ENCODE results near the gene TOX2. TPM values are rescaled to one million over a fixed set of nuclear protein-coding genes. Genes with fewer than 3 reads are reported as not detected.

The TOX2 gene
- total and polyA plus RNA-seq, 2 of the 8 experiments (the other 6 are each of a cell fraction or from before 2014, with no cell fraction given): 1.8 to 3.4 TPM

DNA sequence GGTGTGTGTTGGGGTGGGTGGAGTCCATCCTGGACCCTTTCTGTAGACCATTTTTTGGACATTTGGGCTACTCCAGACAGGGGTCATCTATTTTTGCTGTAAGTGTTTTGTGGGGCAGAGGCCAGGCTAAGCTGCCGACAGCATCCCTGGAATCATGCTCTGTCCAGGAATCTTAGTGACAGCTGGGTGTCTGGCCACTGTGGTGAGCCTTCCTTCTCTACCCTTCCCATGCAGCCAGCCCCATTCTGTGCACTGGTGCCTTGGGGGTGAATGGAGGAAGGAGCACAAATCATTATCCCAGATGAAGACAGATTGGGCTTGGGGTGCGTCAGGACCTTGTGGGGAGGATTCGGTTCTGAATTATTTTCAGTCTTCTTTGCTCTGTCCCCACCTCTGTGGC, 20.2 kb downstream of the TOX2 start:
- WGBS, 2 experiments (ENCODE audit: extremely low coverage in 1 of 2, insufficient coverage in 1 of 2, insufficient read length in 1 of 2, insufficient replicate concordance in 2 of 2, low coverage in 1 of 2, low lambda C conversion rate in 2 of 2, missing lambda C conversion rate in 1 of 2): 91% methylated on average over 3 of the region's 3 CpGs; no CpG with 5 or more reads in 1 of the 2 experiments
- H3K18ac ChIP-seq (ENCODE audit: extremely low read depth, low read length): no peak overlapping the region
- H4K20me1 ChIP-seq (replicated peaks in 1 of 2; ENCODE audit: control insufficient read depth in 1 of 2, insufficient read depth in 2 of 2, low read length in 2 of 2): no peaks in the 10 kb centered on the region
- no peaks in the 10 kb centered on the region for H3K27me3 ChIP-seq (replicated peaks in 1 of 4; ENCODE audit: control insufficient read depth in 3 of 4, extremely low read depth in 1 of 4, insufficient read depth in 3 of 4, low read length in 3 of 4)
- TF ChIP-seq SUZ12 (IDR thresholded peaks at IDR 0.05; ENCODE audit: low read length): no peak
- no peak for TF ChIP-seq CTBP2 (IDR thresholded peaks at IDR 0.05; ENCODE audit: borderline replicate concordance, insufficient read depth, insufficient read length, low read length)
- no peak for TF ChIP-seq RAD21 (IDR thresholded peaks at IDR 0.05 in 1 of 2, conservative IDR thresholded peaks at IDR 0.05 in 1 of 2; ENCODE audit: low read depth in 2 of 2, low read length in 2 of 2)
- TF ChIP-seq CHD2 (IDR thresholded peaks at IDR 0.05; ENCODE audit: low read length): no peak
- no peak for TF ChIP-seq RNF2 (IDR thresholded peaks at IDR 0.05; ENCODE audit: borderline replicate concordance, low read depth, low read length, missing control alignments, poor library complexity, severe bottlenecking)
- TF ChIP-seq EGR1 (IDR thresholded peaks at IDR 0.05; ENCODE audit: borderline replicate concordance, low read depth, low read length): no peak
- TF ChIP-seq YY1 (IDR thresholded peaks at IDR 0.05; ENCODE audit: low read depth, low read length): no peak
- no peak for TF ChIP-seq BACH1 (IDR thresholded peaks at IDR 0.05; ENCODE audit: low read length)
- TF ChIP-seq GABPA (IDR thresholded peaks at IDR 0.05; ENCODE audit: borderline replicate concordance, insufficient read depth, low read length): no peak
- TF ChIP-seq ZNF274 (IDR thresholded peaks at IDR 0.05; ENCODE audit: borderline replicate concordance, extremely low read depth, low read length): no peak
- no peak for TF ChIP-seq RBBP5 (IDR thresholded peaks at IDR 0.05; ENCODE audit: borderline replicate concordance, low read depth, low read length)
- no peak for TF ChIP-seq TAF1 (IDR thresholded peaks at IDR 0.05; ENCODE audit: low read depth, low read length)
- no peak for TF ChIP-seq BCL11A (IDR thresholded peaks at IDR 0.05; ENCODE audit: low read depth in 2 of 2, low read length in 2 of 2)
- no peak overlapping the region for H2BK5ac ChIP-seq (ENCODE audit: low read depth, low read length)
- no peak overlapping the region for H3K23ac ChIP-seq (ENCODE audit: insufficient read length)
- H3K27ac ChIP-seq (ENCODE audit: low read depth, low read length): no peak overlapping the region
- H3K79me2 ChIP-seq (ENCODE audit: control insufficient read depth in 1 of 2, insufficient read depth in 2 of 2, low read length in 2 of 2): no peaks in the 10 kb centered on the region
- no peaks in the 10 kb centered on the region for H3K79me1 ChIP-seq (ENCODE audit: low read depth, low read length)
- H2BK15ac ChIP-seq (ENCODE audit: low read length): no peak overlapping the region
- H2AFZ ChIP-seq (ENCODE audit: low read length): no peak overlapping the region
- DNase-seq (ENCODE audit: low read depth in 1 of 2, low spot score in 2 of 2): no peak
- no peak overlapping the region for H3K4me2 ChIP-seq (ENCODE audit: insufficient read depth in 1 of 2, low read depth in 2 of 2, low read length in 2 of 2)
- no peak overlapping the region for H2AK5ac ChIP-seq (ENCODE audit: low read depth, low read length)
- no peak overlapping the region for H3K14ac ChIP-seq (ENCODE audit: insufficient read length)
- H3K4ac ChIP-seq (replicated peaks; ENCODE audit: insufficient read length, low read depth, low read length): no peak overlapping the region
- no peak overlapping the region for H2BK20ac ChIP-seq (ENCODE audit: low read length)
- no peaks in the 10 kb centered on the region for H3K9me3 ChIP-seq (ENCODE audit: insufficient read depth in 2 of 2, low read depth in 1 of 2, low read length in 1 of 2)
- H2BK12ac ChIP-seq (ENCODE audit: low read depth, low read length): no peak overlapping the region
- no peaks in the 10 kb centered on the region for H3K36me3 ChIP-seq (ENCODE audit: control insufficient read depth in 2 of 4, insufficient read depth in 4 of 4, low read length in 3 of 4)
- H3K23me2 ChIP-seq (ENCODE audit: low read depth, low read length): peaks cover 1% of the 10 kb centered on the region; the same call in 1 of the 2 replicates
- FAIRE-seq: no peak
- ChIA-PET CTCF (ENCODE audit: partially characterized antibody) (interaction anchor here (1.1 to 1.6 kb wide), 3 partner anchors 13 to 47 kb away, joined by 3 to 4 read pairs (median 4); no protein-coding TSS in a partner anchor), POLR2A (ENCODE audit: partially characterized antibody) (no interaction called here)
- no peak overlapping the region for H3K9ac ChIP-seq (replicated peaks in 1 of 4; ENCODE audit: extremely low read depth in 1 of 4, low read depth in 3 of 4, low read length in 3 of 4)
- no peak overlapping the region for H3K56ac ChIP-seq (replicated peaks; ENCODE audit: insufficient read length, low read depth, low read length)
- H3K4me1 ChIP-seq (replicated peaks in 1 of 4; ENCODE audit: control insufficient read depth in 3 of 4, insufficient read depth in 4 of 4, low read length in 3 of 4): no peaks in the 10 kb centered on the region; a peak in 1 of 7 replicates
- no peak overlapping the region for H4K5ac ChIP-seq (ENCODE audit: insufficient read length, low read depth, low read length)
- no peak overlapping the region for H2BK120ac ChIP-seq (replicated peaks; ENCODE audit: low read depth, low read length)
- H4K91ac ChIP-seq (replicated peaks; ENCODE audit: insufficient read length, low read length): no peak overlapping the region
- H3K4me3 ChIP-seq (ENCODE audit: extremely low read depth in 1 of 4, insufficient read depth in 2 of 4, low read depth in 3 of 4, low read length in 4 of 4): no peak overlapping the region
- H4K8ac ChIP-seq (ENCODE audit: extremely low read depth, insufficient read depth, low read length): no peak overlapping the region

Measured in H1 (cell line).